HL-60 (cell line): ENCODE measurements around the gene FKBP11.
A peak's percentile ranks its signal among the peaks of the same experiment; 100 is the strongest.

Source experiments
- DNase-seq, 2 experiments: peaks; one replicate each; pipeline ENCODE4 v3.0.0-alpha.2; 2010 to 2020; ENCODE audit warnings: low read depth in 1 of 2, low spot score in 1 of 2
- H3K27ac ChIP-seq: fragments of 250-450 bp; sonication (Bioruptor Pico); replicated peaks from 2 replicates; pipeline ENCODE4 v1.5.1; 2020; ENCODE audit warnings: mild to moderate bottlenecking, moderate library complexity
- H3K27me3 ChIP-seq: fragments of 250-450 bp; sonication (Bioruptor Pico); 2 replicates; pipeline ENCODE4 v1.5.1; 2021; ENCODE audit warnings: mild to moderate bottlenecking, moderate library complexity; ENCODE audit not compliant: insufficient read depth, poor library complexity, severe bottlenecking
- H3K4me3 ChIP-seq: replicated peaks from 2 replicates; pipeline ENCODE4 v1.5.1; 2011; ENCODE audit warnings: mild to moderate bottlenecking, control low read depth, low read length; ENCODE audit not compliant: insufficient read depth
- GABPA ChIP-seq: IDR thresholded peaks from 2 replicates; pipeline ENCODE4 v1.6.1; 2012; ENCODE audit warnings: low read depth
- POLR2AphosphoS5 ChIP-seq: IDR thresholded peaks from 2 replicates; pipeline ENCODE4 v1.6.1; 2012; ENCODE audit warnings: low read depth
- SPI1 ChIP-seq: IDR thresholded peaks from 2 replicates; pipeline ENCODE4 v1.6.1; 2012; ENCODE audit warnings: low read depth, mild to moderate bottlenecking, borderline replicate concordance
- TF ChIP-seq, protein P1 (sequence below): IDR thresholded peaks from 2 replicates; pipeline ENCODE4 v1.6.1; 2012; ENCODE audit warnings: low read depth; ENCODE audit not compliant: insufficient replicate concordance
- TF ChIP-seq, protein P2 (sequence below): IDR thresholded peaks from one replicate; pipeline ENCODE4 v1.5.1; 2011; ENCODE audit warnings: low read length, control low read depth, inconsistent platforms; ENCODE audit not compliant: insufficient read depth

The FKBP11 gene

DNA sequence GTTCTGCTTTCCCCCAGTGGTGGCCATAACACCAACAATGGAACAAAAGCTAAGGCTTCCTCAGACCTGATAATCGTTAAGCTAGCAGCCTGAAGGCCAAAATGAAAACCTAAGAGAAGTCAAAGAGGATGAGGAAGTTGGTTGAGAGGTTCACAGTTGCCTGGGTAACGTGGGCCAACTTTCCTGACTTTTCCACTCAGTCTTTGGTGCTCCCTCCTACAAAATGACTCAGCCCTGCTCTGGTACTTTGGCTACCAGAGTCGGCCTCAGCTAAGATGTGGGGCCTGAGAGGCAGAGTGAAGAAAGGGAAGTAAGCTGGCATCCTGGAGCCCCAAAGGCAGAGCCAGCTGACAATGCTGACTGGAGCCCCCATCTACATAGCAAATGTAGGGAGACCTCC, 14.9 kb upstream of the FKBP11 start:
- Histone ChIP-seq H3K4me3 (no peak overlapping the region), H3K27me3 (no peaks in the 10 kb centered on the region), H3K27ac (peak overlapping the region; percentile 26)
- TF ChIP-seq, protein P1, sequence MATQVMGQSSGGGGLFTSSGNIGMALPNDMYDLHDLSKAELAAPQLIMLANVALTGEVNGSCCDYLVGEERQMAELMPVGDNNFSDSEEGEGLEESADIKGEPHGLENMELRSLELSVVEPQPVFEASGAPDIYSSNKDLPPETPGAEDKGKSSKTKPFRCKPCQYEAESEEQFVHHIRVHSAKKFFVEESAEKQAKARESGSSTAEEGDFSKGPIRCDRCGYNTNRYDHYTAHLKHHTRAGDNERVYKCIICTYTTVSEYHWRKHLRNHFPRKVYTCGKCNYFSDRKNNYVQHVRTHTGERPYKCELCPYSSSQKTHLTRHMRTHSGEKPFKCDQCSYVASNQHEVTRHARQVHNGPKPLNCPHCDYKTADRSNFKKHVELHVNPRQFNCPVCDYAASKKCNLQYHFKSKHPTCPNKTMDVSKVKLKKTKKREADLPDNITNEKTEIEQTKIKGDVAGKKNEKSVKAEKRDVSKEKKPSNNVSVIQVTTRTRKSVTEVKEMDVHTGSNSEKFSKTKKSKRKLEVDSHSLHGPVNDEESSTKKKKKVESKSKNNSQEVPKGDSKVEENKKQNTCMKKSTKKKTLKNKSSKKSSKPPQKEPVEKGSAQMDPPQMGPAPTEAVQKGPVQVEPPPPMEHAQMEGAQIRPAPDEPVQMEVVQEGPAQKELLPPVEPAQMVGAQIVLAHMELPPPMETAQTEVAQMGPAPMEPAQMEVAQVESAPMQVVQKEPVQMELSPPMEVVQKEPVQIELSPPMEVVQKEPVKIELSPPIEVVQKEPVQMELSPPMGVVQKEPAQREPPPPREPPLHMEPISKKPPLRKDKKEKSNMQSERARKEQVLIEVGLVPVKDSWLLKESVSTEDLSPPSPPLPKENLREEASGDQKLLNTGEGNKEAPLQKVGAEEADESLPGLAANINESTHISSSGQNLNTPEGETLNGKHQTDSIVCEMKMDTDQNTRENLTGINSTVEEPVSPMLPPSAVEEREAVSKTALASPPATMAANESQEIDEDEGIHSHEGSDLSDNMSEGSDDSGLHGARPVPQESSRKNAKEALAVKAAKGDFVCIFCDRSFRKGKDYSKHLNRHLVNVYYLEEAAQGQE, result no peak
- TF ChIP-seq SPI1 (peak; percentile 24; the same call in 1 of the 2 replicates), GABPA (no peak), POLR2AphosphoS5 (no peak)
- TF ChIP-seq, protein P2, sequence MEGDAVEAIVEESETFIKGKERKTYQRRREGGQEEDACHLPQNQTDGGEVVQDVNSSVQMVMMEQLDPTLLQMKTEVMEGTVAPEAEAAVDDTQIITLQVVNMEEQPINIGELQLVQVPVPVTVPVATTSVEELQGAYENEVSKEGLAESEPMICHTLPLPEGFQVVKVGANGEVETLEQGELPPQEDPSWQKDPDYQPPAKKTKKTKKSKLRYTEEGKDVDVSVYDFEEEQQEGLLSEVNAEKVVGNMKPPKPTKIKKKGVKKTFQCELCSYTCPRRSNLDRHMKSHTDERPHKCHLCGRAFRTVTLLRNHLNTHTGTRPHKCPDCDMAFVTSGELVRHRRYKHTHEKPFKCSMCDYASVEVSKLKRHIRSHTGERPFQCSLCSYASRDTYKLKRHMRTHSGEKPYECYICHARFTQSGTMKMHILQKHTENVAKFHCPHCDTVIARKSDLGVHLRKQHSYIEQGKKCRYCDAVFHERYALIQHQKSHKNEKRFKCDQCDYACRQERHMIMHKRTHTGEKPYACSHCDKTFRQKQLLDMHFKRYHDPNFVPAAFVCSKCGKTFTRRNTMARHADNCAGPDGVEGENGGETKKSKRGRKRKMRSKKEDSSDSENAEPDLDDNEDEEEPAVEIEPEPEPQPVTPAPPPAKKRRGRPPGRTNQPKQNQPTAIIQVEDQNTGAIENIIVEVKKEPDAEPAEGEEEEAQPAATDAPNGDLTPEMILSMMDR, result no peak
- peak; percentile 81 to 89 for DNase-seq

DNA sequence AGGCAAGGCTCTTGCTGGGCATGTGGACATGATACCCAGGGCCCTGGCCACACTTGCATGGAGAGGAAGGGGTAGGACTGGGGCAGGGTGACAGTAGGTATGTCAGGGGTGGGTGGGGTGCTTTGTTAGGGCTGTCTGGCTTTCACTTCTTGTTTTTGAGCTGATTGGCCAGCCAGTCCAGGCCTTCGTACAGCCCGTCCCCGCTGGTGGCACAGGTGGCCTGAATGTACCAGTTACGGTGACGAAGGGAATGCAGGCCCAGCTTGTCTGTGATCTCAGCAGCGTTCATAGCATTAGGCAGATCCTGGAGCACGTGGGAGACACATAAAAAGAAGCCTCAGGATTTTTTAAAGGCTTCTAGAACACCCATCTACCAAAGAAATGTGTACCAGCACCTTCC, 13.5 kb upstream of the FKBP11 start:
- TF ChIP-seq, protein P2, result no peak
- TF ChIP-seq, protein P1, result no peak
- no peak for TF ChIP-seq GABPA
- TF ChIP-seq POLR2AphosphoS5, result no peak
- TF ChIP-seq SPI1, result no peak
- Histone ChIP-seq H3K4me3 (no peak overlapping the region), H3K27me3 (no peaks in the 10 kb centered on the region), H3K27ac (no peak overlapping the region)
- DNase-seq, result no peak

DNA sequence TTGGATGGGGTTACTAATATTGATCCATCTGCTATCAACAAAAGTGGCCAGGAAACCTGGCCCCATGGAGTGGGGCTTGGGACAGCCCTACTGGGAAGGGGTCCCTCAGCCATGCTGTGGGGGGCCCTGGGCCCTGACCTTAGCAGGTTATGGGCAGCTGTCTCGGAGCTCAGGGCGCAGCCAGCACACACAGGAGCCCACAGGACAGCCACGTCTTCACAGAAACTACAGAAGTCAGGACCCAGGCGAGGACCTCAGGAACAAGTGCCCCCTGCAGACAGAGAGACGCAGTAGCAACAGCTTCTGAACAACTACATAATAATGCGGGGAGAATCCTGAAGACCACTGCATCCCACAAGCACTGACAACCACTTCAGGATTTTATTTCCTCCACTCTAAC, 11.9 kb upstream of the FKBP11 start:
- Histone ChIP-seq H3K27me3 (no peaks in the 10 kb centered on the region), H3K27ac (no peak overlapping the region), H3K4me3 (no peak overlapping the region)
- TF ChIP-seq, protein P2, result no peak
- TF ChIP-seq SPI1 (no peak), GABPA (no peak), POLR2AphosphoS5 (no peak)
- TF ChIP-seq, protein P1, result no peak
- no peak for DNase-seq
